GM12891 (cell line): ENCODE measurements around the gene RPS5.

Experiments
- POLR2A ChIP-seq: IDR thresholded peaks from 2 replicates; pipeline ENCODE4 v1.6.1; 2011; ENCODE audit warnings: low read depth, low read length, control low read depth
- POLR2AphosphoS5 ChIP-seq: IDR thresholded peaks from 2 replicates; pipeline ENCODE4 v1.6.1; 2011; ENCODE audit warnings: low read depth, low read length, control low read depth
- SPI1 ChIP-seq: IDR thresholded peaks from 2 replicates; pipeline ENCODE4 v1.6.1; 2011; ENCODE audit warnings: low read depth, low read length, control low read depth
- TAF1 ChIP-seq: IDR thresholded peaks from 2 replicates; pipeline ENCODE4 v1.6.1; 2011; ENCODE audit warnings: low read depth, low read length, control low read depth

DNA sequence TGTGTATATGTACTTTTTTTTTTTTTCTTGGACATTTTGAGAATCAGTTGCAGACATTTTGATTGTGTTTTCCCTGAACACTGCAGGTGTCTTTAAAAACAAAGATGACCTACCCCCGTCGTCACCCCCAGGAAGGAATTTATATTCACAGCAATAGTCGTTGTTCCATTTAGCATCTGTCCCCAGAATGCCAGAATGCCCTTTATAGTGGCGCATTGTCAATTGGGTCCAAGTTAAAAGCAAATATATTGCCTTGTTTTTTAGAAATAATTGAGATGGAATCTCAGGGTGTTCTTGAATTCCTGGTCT, 6.6 kb downstream of the RPS5 start:
- TF ChIP-seq POLR2A (no peak), TAF1 (no peak), POLR2AphosphoS5 (no peak), SPI1 (no peak)
